B cell (primary cell): ENCODE results near the gene DAB1.

Experiments used
- EZH2 ChIP-seq: IDR thresholded peaks from 2 replicates; pipeline ENCODE4 v1.6.1; 2012; ENCODE audit warnings: borderline replicate concordance, low read depth, mild to moderate bottlenecking, moderate library complexity, low read length; ENCODE audit not compliant: insufficient read depth, poor library complexity, severe bottlenecking
- TF ChIP-seq, protein P1 (sequence below): fragments of 200-600 bp; IDR thresholded peaks from one replicate; pipeline ENCODE4 v1.8.0; 2022; ENCODE audit warnings: antibody characterized with exemption, mild to moderate bottlenecking

DNA sequence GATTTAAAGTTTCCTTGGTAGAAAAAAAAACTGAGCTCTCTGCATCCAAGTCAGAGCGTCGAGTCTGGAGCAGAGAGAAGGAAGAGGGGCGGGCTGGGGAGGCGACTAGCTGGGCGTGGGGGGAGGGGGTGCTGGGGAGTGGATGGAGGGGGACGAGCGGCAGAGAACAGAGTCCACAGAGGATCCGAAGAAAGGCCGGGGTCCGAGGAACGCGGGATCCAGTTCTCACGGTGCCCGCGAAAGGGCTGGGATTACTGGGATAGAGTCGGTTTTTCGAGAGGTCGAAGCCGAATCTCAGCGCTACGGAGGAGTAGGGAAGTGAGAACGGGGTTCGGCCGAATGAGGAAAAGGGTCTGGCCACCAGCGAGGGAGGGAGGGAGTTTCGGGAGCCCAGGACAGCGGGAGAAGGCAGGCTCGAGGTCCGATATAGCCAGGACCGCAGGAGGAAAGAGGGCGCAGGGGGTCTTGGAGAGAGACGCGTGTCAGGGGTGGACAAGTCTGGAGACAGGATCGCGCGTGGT lies 665 bp downstream of the DAB1 start:
- TF ChIP-seq, protein P1, sequence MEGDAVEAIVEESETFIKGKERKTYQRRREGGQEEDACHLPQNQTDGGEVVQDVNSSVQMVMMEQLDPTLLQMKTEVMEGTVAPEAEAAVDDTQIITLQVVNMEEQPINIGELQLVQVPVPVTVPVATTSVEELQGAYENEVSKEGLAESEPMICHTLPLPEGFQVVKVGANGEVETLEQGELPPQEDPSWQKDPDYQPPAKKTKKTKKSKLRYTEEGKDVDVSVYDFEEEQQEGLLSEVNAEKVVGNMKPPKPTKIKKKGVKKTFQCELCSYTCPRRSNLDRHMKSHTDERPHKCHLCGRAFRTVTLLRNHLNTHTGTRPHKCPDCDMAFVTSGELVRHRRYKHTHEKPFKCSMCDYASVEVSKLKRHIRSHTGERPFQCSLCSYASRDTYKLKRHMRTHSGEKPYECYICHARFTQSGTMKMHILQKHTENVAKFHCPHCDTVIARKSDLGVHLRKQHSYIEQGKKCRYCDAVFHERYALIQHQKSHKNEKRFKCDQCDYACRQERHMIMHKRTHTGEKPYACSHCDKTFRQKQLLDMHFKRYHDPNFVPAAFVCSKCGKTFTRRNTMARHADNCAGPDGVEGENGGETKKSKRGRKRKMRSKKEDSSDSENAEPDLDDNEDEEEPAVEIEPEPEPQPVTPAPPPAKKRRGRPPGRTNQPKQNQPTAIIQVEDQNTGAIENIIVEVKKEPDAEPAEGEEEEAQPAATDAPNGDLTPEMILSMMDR: no peak
- TF ChIP-seq EZH2: no peak
